DOHH2 (cell line): ENCODE data around the gene MAN2A1.

ENCODE experiments used
- CTCF ChIP-seq: fragments of 200-600 bp; sonication (generic); IDR thresholded peaks from one replicate; pipeline ENCODE4 v1.5.1; 2014; ENCODE audit warnings: antibody characterized with exemption, mild to moderate bottlenecking, low read depth, low read length; ENCODE audit not compliant: poor library complexity, severe bottlenecking
- EZH2phosphoT487 ChIP-seq: fragments of 200-600 bp; sonication (generic); IDR thresholded peaks from 2 replicates; pipeline ENCODE4 v1.6.1; 2017; ENCODE audit warnings: borderline replicate concordance, mild to moderate bottlenecking, antibody characterized with exemption, low read length, moderate library complexity, mixed read lengths

DNA sequence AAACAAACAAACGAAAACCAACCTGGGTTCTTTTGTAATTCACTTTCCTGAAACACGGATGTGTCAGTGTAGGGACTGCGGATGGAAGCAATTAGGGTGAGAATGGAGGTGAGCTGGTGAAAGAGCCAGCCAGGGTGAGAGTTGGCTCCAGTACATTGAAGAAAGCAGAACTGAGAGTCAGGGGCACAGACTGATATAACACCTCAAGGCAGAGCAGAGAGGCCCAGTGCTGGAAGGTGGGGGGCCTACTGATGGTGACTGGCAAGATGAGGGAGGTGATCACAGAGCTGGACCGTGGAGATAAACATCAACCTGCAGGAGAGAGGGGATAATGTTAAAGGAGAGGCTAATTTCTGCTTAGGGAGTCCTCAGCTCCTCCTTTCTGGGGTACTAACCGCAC, 221.1 kb downstream of the MAN2A1 start:
- TF ChIP-seq CTCF (no peak), EZH2phosphoT487 (no peak)
